HS-27A (cell line): ENCODE results near the gene CYP4Z1.
"Not testable (repeated sequence)": the region's sequence is repeated elsewhere in the genome, so short reads cannot be mapped to it uniquely, and the experiment has no call there.

Source experiments
- DNase-seq: peaks from one replicate; pipeline ENCODE4 v3.0.0-alpha.2; 2012; ENCODE audit warnings: low read depth, missing footprints

CYP4Z1 gene

GRCh38 chr1:47067097-47067594 lies at the start of gene CYP4Z1:
Gene CYP4Z1 (plus strand): TSS chr1:47067231. CDS start chr1:47067491, 260 bp downstream.
- DNase-seq, result no peak

- DNase-seq, result no peak
Observed at GRCh38 chr1:47021070-47021469, 46.0 kb upstream of the CYP4Z1 start.

- DNase-seq, result no peak
Observed at GRCh38 chr1:47023268-47024140, 43.5 kb upstream of the CYP4Z1 start, which contains the start of gene CYP4X1. Gene CYP4X1 (plus strand): TSS chr1:47023669. CDS start chr1:47023818, 149 bp downstream.

GRCh38 chr1:47024141-47024801 lies 42.8 kb upstream of the CYP4Z1 start:
- no peak for DNase-seq

- no peak for DNase-seq
Observed at GRCh38 chr1:47030170-47030805, 36.7 kb upstream of the CYP4Z1 start.

- no peak for DNase-seq
Observed at GRCh38 chr1:47031059-47031458, 36.0 kb upstream of the CYP4Z1 start.

GRCh38 chr1:47031585-47031984 lies 35.4 kb upstream of the CYP4Z1 start:
- DNase-seq, result no peak

GRCh38 chr1:47036764-47037163 lies 30.3 kb upstream of the CYP4Z1 start:
- DNase-seq, result no peak

- no peak for DNase-seq
Observed at GRCh38 chr1:47059376-47059775, 7.7 kb upstream of the CYP4Z1 start.

- not testable (repeated sequence) for DNase-seq
Observed at GRCh38 chr1:47069080-47069479, 2.0 kb downstream of the CYP4Z1 start.

GRCh38 chr1:47069509-47069908 lies 2.5 kb downstream of the CYP4Z1 start:
- DNase-seq, result not testable (repeated sequence)

- DNase-seq, result not testable (repeated sequence)
Observed at GRCh38 chr1:47089356-47089755, 22.3 kb downstream of the CYP4Z1 start.

GRCh38 chr1:47091476-47091875 lies 24.4 kb downstream of the CYP4Z1 start:
- not testable (repeated sequence) for DNase-seq

- DNase-seq, result no peak
Observed at GRCh38 chr1:47104816-47105215, 37.8 kb downstream of the CYP4Z1 start.

- no peak for DNase-seq
Observed at GRCh38 chr1:47106792-47107191, 39.8 kb downstream of the CYP4Z1 start.

- not testable (repeated sequence) for DNase-seq
Observed at GRCh38 chr1:47107851-47108574, 41.0 kb downstream of the CYP4Z1 start.

GRCh38 chr1:47109482-47109881 lies 42.5 kb downstream of the CYP4Z1 start:
- DNase-seq, result not testable (repeated sequence)

- DNase-seq, result no peak
Observed at GRCh38 chr1:47113178-47113577, 46.1 kb downstream of the CYP4Z1 start.

- DNase-seq, result not testable (repeated sequence)
Observed at GRCh38 chr1:47121039-47121438, 54.0 kb downstream of the CYP4Z1 start.

- not testable (repeated sequence) for DNase-seq
Observed at GRCh38 chr1:47124834-47125233, 57.8 kb downstream of the CYP4Z1 start.

- not testable (repeated sequence) for DNase-seq
Observed at GRCh38 chr1:47126997-47127396, 60.0 kb downstream of the CYP4Z1 start.

GRCh38 chr1:47128221-47128620 lies 61.2 kb downstream of the CYP4Z1 start:
- no peak for DNase-seq
